Endothelial cell of umbilical vein (primary cell): ENCODE measurements around the gene PTH1R.

Source experiments
- CTCF ChIP-seq, 2 donors: IDR thresholded peaks; 1 replicate in 1 of 2; 2 replicates in 1 of 2; pipeline ENCODE4 v1.5.1; 2011; ENCODE audit warnings: low read length in 2 of 2, mild to moderate bottlenecking in 2 of 2, moderate library complexity in 2 of 2, control low read depth in 1 of 2, inconsistent platforms in 1 of 2, low read depth in 1 of 2; ENCODE audit not compliant: insufficient read depth in 1 of 2; ENCODE audit errors: extremely low read depth in 1 of 2
- EZH2 ChIP-seq: IDR thresholded peaks from 2 replicates; pipeline ENCODE4 v1.6.1; 2012; ENCODE audit warnings: borderline replicate concordance, low read depth, mild to moderate bottlenecking, moderate library complexity, low read length, inconsistent platforms; ENCODE audit not compliant: severe bottlenecking
- FOS ChIP-seq: IDR thresholded peaks from 2 replicates; pipeline ENCODE4 v1.6.1; 2011; ENCODE audit warnings: mild to moderate bottlenecking, low read length, moderate library complexity, borderline replicate concordance; ENCODE audit not compliant: insufficient read depth
- JUN ChIP-seq: IDR thresholded peaks from 2 replicates; pipeline ENCODE4 v1.6.1; 2011; ENCODE audit warnings: borderline replicate concordance, low read depth; ENCODE audit not compliant: insufficient read length, insufficient read depth
- MYC ChIP-seq: IDR thresholded peaks from one replicate; pipeline ENCODE4 v1.6.1; 2011; ENCODE audit warnings: mild to moderate bottlenecking, low read depth, low read length
- POLR2A ChIP-seq: IDR thresholded peaks from 2 replicates; pipeline ENCODE4 v1.6.1; 2012; ENCODE audit warnings: low read depth, mild to moderate bottlenecking, control low read depth, low read length

GRCh38 chr3:46928282-46928681, 50.8 kb downstream of the PTH1R start:
- TF ChIP-seq CTCF (IDR thresholded peaks at IDR 0.05; ENCODE audit: extremely low read depth in 1 of 2, insufficient read depth in 1 of 2, low read depth in 1 of 2, low read length in 2 of 2) (no peak), EZH2 (no peak), POLR2A (no peak), MYC (no peak), FOS (no peak), JUN (no peak)
